H1 (cell line): Measurements from ENCODE around the gene CORO1C. TPM values are rescaled to one million over a fixed set of nuclear protein-coding genes. Genes with fewer than 3 reads are reported as not detected.

ENCODE experiments used
- CTCF ChIA-PET: fragments of 300-600 bp; sonication (Branson Sonifier 250); formaldehyde crosslinking; loops from one replicate; lab custom pipeline; 2021; ENCODE audit not compliant: partially characterized antibody; lab: Charles Lee
- POLR2A ChIA-PET: fragments of 300-600 bp; sonication (Branson Sonifier 250); formaldehyde crosslinking; loops from one replicate; lab custom pipeline; 2021; ENCODE audit warnings: inconsistent platforms; ENCODE audit not compliant: partially characterized antibody; lab: Charles Lee
- DNase-seq, 2 experiments: peaks; one replicate each; pipeline versions ENCODE4 v3.0.0 to v3.0.0-alpha.2; 2010 to 2022; ENCODE audit warnings: low spot score in 2 of 2, low read depth in 1 of 2, mixed read lengths in 1 of 2
- FAIRE-seq: peaks from 2 replicates; lab custom pipeline; 2011; peaks lifted over from hg19 to GRCh38; lab: Jason Lieb, UNC
- H2AFZ ChIP-seq: 2 replicates; pipeline ENCODE4 v1.8.1; 2012; ENCODE audit warnings: low read length, inconsistent platforms
- H2AK5ac ChIP-seq: 2 replicates; pipeline ENCODE4 v1.6.1; 2013; ENCODE audit warnings: low read depth, low read length
- H2BK120ac ChIP-seq: replicated peaks from 2 replicates; pipeline ENCODE3; 2013; ENCODE audit warnings: low read depth, low read length, inconsistent platforms
- H2BK12ac ChIP-seq: 2 replicates; pipeline ENCODE4 v1.6.1; 2013; ENCODE audit warnings: low read depth, low read length
- H2BK15ac ChIP-seq: 2 replicates; pipeline ENCODE4 v1.6.1; 2013; ENCODE audit warnings: low read length
- H2BK20ac ChIP-seq: 2 replicates; pipeline ENCODE4 v1.6.1; 2013; ENCODE audit warnings: low read length
- H2BK5ac ChIP-seq: 2 replicates; pipeline ENCODE4 v1.6.1; 2013; ENCODE audit warnings: low read depth, low read length
- H3K14ac ChIP-seq: 2 replicates; pipeline ENCODE4 v1.6.1; 2013; ENCODE audit warnings: inconsistent platforms; ENCODE audit not compliant: insufficient read length
- H3K18ac ChIP-seq: 2 replicates; pipeline ENCODE4 v1.6.1; 2013; ENCODE audit warnings: low read length; ENCODE audit errors: extremely low read depth
- H3K23ac ChIP-seq: 2 replicates; pipeline ENCODE4 v1.6.1; 2013; ENCODE audit warnings: inconsistent platforms; ENCODE audit not compliant: insufficient read length
- H3K23me2 ChIP-seq: 2 replicates; pipeline ENCODE4 v1.6.1; 2013; ENCODE audit warnings: low read depth, low read length
- H3K27ac ChIP-seq: 2 replicates; pipeline ENCODE4 v1.6.1; 2011; ENCODE audit warnings: low read depth, low read length, inconsistent platforms
- H3K27me3 ChIP-seq, 4 experiments: replicated peaks in 1 of 4; 1 replicate in 1 of 4; 2 replicates in 3 of 4; pipeline versions ENCODE4 v1.6.1 to v1.8.1; 2011 to 2013; ENCODE audit warnings: low read length in 3 of 4, mild to moderate bottlenecking in 3 of 4, inconsistent platforms in 2 of 4, mixed read lengths in 2 of 4, moderate library complexity in 1 of 4; ENCODE audit not compliant: control insufficient read depth in 3 of 4, insufficient read depth in 3 of 4; ENCODE audit errors: extremely low read depth in 1 of 4
- H3K36me3 ChIP-seq, 4 experiments: 2 replicates each; pipeline versions ENCODE4 v1.6.1 to v1.8.1; 2011 to 2013; ENCODE audit warnings: mild to moderate bottlenecking in 4 of 4, low read length in 3 of 4, moderate library complexity in 2 of 4, control low read depth in 1 of 4, inconsistent platforms in 1 of 4; ENCODE audit not compliant: insufficient read depth in 4 of 4, control insufficient read depth in 2 of 4
- H3K4ac ChIP-seq: replicated peaks from 2 replicates; pipeline ENCODE3; 2013; ENCODE audit warnings: low read length, low read depth, mixed read lengths, inconsistent platforms; ENCODE audit not compliant: insufficient read length
- H3K4me1 ChIP-seq, 4 experiments: replicated peaks in 1 of 4; 1 replicate in 1 of 4; 2 replicates in 3 of 4; pipeline versions ENCODE4 v1.6.1 to v1.8.1; 2011 to 2013; ENCODE audit warnings: low read length in 3 of 4, inconsistent platforms in 2 of 4, mixed read lengths in 1 of 4; ENCODE audit not compliant: insufficient read depth in 4 of 4, control insufficient read depth in 3 of 4
- H3K4me2 ChIP-seq, 2 experiments: 2 replicates each; pipeline versions ENCODE4 v1.6.1 to v1.8.1; 2011 to 2013; ENCODE audit warnings: low read depth in 2 of 2, low read length in 2 of 2, control low read depth in 1 of 2, inconsistent platforms in 1 of 2, mild to moderate bottlenecking in 1 of 2; ENCODE audit not compliant: insufficient read depth in 1 of 2
- H3K4me3 ChIP-seq, 4 experiments: fragments of 200-600, 300-600 bp in 1 of 4; sonication (generic), shearing (Covaris generic), sonication (Bioruptor Twin) in 1 of 4; 2 replicates each; pipeline versions ENCODE4 v1.5.1 to v1.8.1; 2011 to 2016; ENCODE audit warnings: low read length in 4 of 4, low read depth in 3 of 4, control low read depth in 2 of 4, inconsistent platforms in 2 of 4, mild to moderate bottlenecking in 2 of 4, mixed read lengths in 1 of 4, moderate library complexity in 1 of 4; ENCODE audit not compliant: insufficient read depth in 2 of 4; ENCODE audit errors: extremely low read depth in 1 of 4
- H3K56ac ChIP-seq: replicated peaks from 2 replicates; pipeline ENCODE3; 2013; ENCODE audit warnings: low read depth, mild to moderate bottlenecking, mixed read lengths, low read length, inconsistent platforms; ENCODE audit not compliant: insufficient read length
- H3K79me1 ChIP-seq: 2 replicates; pipeline ENCODE4 v1.6.1; 2013; ENCODE audit warnings: low read depth, low read length, control low read depth
- H3K79me2 ChIP-seq, 2 experiments: 2 replicates each; pipeline versions ENCODE4 v1.6.1 to v1.8.1; 2012 to 2013; ENCODE audit warnings: low read length in 2 of 2, mild to moderate bottlenecking in 2 of 2, inconsistent platforms in 1 of 2; ENCODE audit not compliant: insufficient read depth in 2 of 2, control insufficient read depth in 1 of 2
- H3K9ac ChIP-seq, 4 experiments: replicated peaks in 1 of 4; 1 replicate in 1 of 4; 2 replicates in 3 of 4; pipeline versions ENCODE4 v1.6.1 to v1.8.1; 2011 to 2013; ENCODE audit warnings: low read depth in 3 of 4, low read length in 3 of 4, control low read depth in 2 of 4, mild to moderate bottlenecking in 2 of 4, moderate library complexity in 2 of 4, inconsistent platforms in 1 of 4; ENCODE audit errors: extremely low read depth in 1 of 4
- H3K9me3 ChIP-seq, 2 experiments: 2 replicates each; pipeline versions ENCODE4 v1.6.1 to v1.8.1; 2012 to 2013; ENCODE audit warnings: mild to moderate bottlenecking in 2 of 2, moderate library complexity in 2 of 2, control low read depth in 1 of 2, inconsistent platforms in 1 of 2, low read depth in 1 of 2, low read length in 1 of 2, mixed read lengths in 1 of 2; ENCODE audit not compliant: insufficient read depth in 2 of 2
- H4K20me1 ChIP-seq, 2 experiments: replicated peaks in 1 of 2; 2 replicates each; pipeline versions ENCODE3 to v1.8.1; 2011 to 2013; ENCODE audit warnings: inconsistent platforms in 2 of 2, low read length in 2 of 2, mild to moderate bottlenecking in 1 of 2; ENCODE audit not compliant: insufficient read depth in 2 of 2, control insufficient read depth in 1 of 2
- H4K5ac ChIP-seq: 2 replicates; pipeline ENCODE4 v1.6.1; 2013; ENCODE audit warnings: low read length, low read depth, mixed read lengths, inconsistent platforms; ENCODE audit not compliant: insufficient read length
- H4K8ac ChIP-seq: 2 replicates; pipeline ENCODE4 v1.8.0; 2013; ENCODE audit warnings: mild to moderate bottlenecking, moderate library complexity, low read length, inconsistent platforms; ENCODE audit not compliant: insufficient read depth; ENCODE audit errors: extremely low read depth
- H4K91ac ChIP-seq: replicated peaks from 2 replicates; pipeline ENCODE3; 2013; ENCODE audit warnings: low read length, mixed read lengths, inconsistent platforms; ENCODE audit not compliant: insufficient read length
- BCL11A ChIP-seq, 2 experiments: IDR thresholded peaks; one replicate each; pipeline ENCODE4 v1.6.1; 2011; ENCODE audit warnings: low read depth in 2 of 2, low read length in 2 of 2, mild to moderate bottlenecking in 2 of 2
- BRCA1 ChIP-seq: IDR thresholded peaks from 2 replicates; pipeline ENCODE4 v1.6.1; 2012; ENCODE audit warnings: low read depth, low read length, improper control_type of control experiment
- HDAC6 ChIP-seq: IDR thresholded peaks from one replicate; pipeline ENCODE4 v1.7.1; 2012; ENCODE audit warnings: low read depth, mild to moderate bottlenecking, inconsistent platforms, low read length, moderate library complexity
- POLR2A ChIP-seq, 2 experiments: IDR thresholded peaks; 1 replicate in 1 of 2; 2 replicates in 1 of 2; pipeline ENCODE4 v1.6.1; 2011; ENCODE audit warnings: low read depth in 2 of 2, low read length in 2 of 2, mild to moderate bottlenecking in 2 of 2; ENCODE audit errors: control extremely low read depth in 1 of 2
- RAD21 ChIP-seq, 2 experiments: IDR thresholded peaks in 1 of 2; conservative IDR thresholded peaks in 1 of 2; 2 replicates each; pipeline ENCODE4 v1.6.1; 2011; ENCODE audit warnings: low read depth in 2 of 2, low read length in 2 of 2, improper control_type of control experiment in 1 of 2, inconsistent platforms in 1 of 2, mild to moderate bottlenecking in 1 of 2, moderate library complexity in 1 of 2
- SRF ChIP-seq: IDR thresholded peaks from 2 replicates; pipeline ENCODE4 v1.6.1; 2011; ENCODE audit warnings: mild to moderate bottlenecking, low read depth, low read length, moderate library complexity
- WGBS, 2 experiments: shearing (Covaris generic) in 1 of 2; methylation state at CpG; one replicate each; pipeline versions ENCODE4 v1.1.6 to v1.1.7; 2013 to 2015; ENCODE audit warnings: low lambda C conversion rate in 2 of 2, mixed read lengths in 2 of 2, inconsistent platforms in 1 of 2, low coverage in 1 of 2, missing lambda C conversion rate in 1 of 2; ENCODE audit not compliant: insufficient replicate concordance in 2 of 2, insufficient coverage in 1 of 2, insufficient read length in 1 of 2; ENCODE audit errors: extremely low coverage in 1 of 2, missing lambda C conversion rate in 1 of 2; 5-methylcytosine and 5-hydroxymethylcytosine counted together
- polyA plus RNA-seq, 7 experiments: library from polyadenylated mRNA; depleted of rRNA in 3 of 7; stranded (reverse) in 5 of 7; unstranded in 2 of 7; fragments of >200 nt in 5 of 7; fragments of 200-250 nt in 2 of 7; gene quantifications; 1 replicate in 5 of 7; 2 replicates in 1 of 7; 4 replicates in 1 of 7; pipeline versions ENCODE4 v1.2.1 to v1.2.3, GENCODE V29; 2011 to 2013; ENCODE audit warnings: missing spikeins in 2 of 7, mixed read lengths in 2 of 7
- total RNA-seq: library from RNA; stranded (reverse); fragmentation: NEBNext Ultra II Directional; extraction: Animal tissue kit (Norgen Biotek cat#: 25700); gene quantifications from 2 replicates; pipeline ENCODE4 v1.2.1, GENCODE V29; 2021

CORO1C gene
- total and polyA plus RNA-seq, 2 of the 8 experiments (the other 6 are each of a cell fraction or from before 2014, with no cell fraction given), result 72.7 to 120 TPM

DNA sequence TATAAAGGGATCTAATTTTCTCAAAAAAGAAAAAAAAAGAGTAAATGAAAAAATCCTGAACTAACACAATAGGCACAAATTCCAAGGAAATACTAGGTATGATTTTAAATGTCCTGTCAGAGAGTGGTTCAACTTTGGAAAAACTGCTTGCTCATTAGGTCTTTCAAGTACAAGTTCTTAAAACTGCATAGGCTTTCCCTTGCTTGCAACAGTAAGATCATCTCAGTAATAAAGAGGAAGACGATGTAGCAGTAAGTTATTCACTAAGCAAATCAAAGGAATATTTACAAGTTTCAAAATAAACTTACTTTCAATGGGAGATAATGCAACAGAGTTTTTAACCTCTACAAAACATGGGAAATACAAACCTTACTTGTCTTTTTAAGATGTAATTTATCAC lies 21.6 kb downstream of the CORO1C start:
- H3K79me1 ChIP-seq, result no peaks in the 10 kb centered on the region
- H4K5ac ChIP-seq, result no peak overlapping the region
- no peak for TF ChIP-seq BRCA1
- TF ChIP-seq SRF, result no peak
- no peak for TF ChIP-seq RAD21 (IDR thresholded peaks at IDR 0.05 in 1 of 2, conservative IDR thresholded peaks at IDR 0.05 in 1 of 2; ENCODE audit: low read depth in 2 of 2, low read length in 2 of 2)
- TF ChIP-seq POLR2A (IDR thresholded peaks at IDR 0.05; ENCODE audit: control extremely low read depth in 1 of 2, low read depth in 2 of 2, low read length in 2 of 2), result no peak
- no peak for TF ChIP-seq HDAC6
- TF ChIP-seq BCL11A (IDR thresholded peaks at IDR 0.05; ENCODE audit: low read depth in 2 of 2, low read length in 2 of 2), result no peak
- no peak overlapping the region for H2AFZ ChIP-seq
- H3K36me3 ChIP-seq, result no peaks in the 10 kb centered on the region; a peak in 1 of 8 replicates
- no peak overlapping the region for H3K4ac ChIP-seq
- H3K79me2 ChIP-seq, result peaks cover 5 to 91% of the 10 kb centered on the region in 2 experiments
- no peak overlapping the region for H2BK120ac ChIP-seq
- peaks cover 0 to 5% of the 10 kb centered on the region in 2 experiments for H4K20me1 ChIP-seq
- 84% methylated on average over 1 of the region's 1 CpG; no CpG with 5 or more reads in 1 of the 2 experiments for WGBS, 2 experiments
- H3K27me3 ChIP-seq, result no peaks in the 10 kb centered on the region
- no peak overlapping the region for H3K4me2 ChIP-seq
- no peak overlapping the region for H2BK12ac ChIP-seq
- H3K9me3 ChIP-seq, result no peaks in the 10 kb centered on the region
- no peak overlapping the region for H3K56ac ChIP-seq
- DNase-seq (no peak), FAIRE-seq (no peak)
- H3K27ac ChIP-seq, result no peak overlapping the region
- no peak overlapping the region for H2BK20ac ChIP-seq
- no peak overlapping the region for H3K18ac ChIP-seq
- H3K23me2 ChIP-seq, result no peaks in the 10 kb centered on the region
- no peak overlapping the region for H4K8ac ChIP-seq
- H3K4me1 ChIP-seq, result peaks cover 0 to 11% (median 0%) of the 10 kb centered on the region in 4 experiments; a peak in 2 of 7 replicates
- no peak overlapping the region for H2BK5ac ChIP-seq
- no peak overlapping the region for H2BK15ac ChIP-seq
- no peak overlapping the region for H3K23ac ChIP-seq
- POLR2A ChIA-PET, result no interaction called here
- H3K9ac ChIP-seq, result no peak overlapping the region
- H4K91ac ChIP-seq, result no peak overlapping the region
- H3K4me3 ChIP-seq, result no peak overlapping the region
- no peak overlapping the region for H2AK5ac ChIP-seq
- CTCF ChIA-PET, result no interaction called here
- no peak overlapping the region for H3K14ac ChIP-seq
